A549 (cell line): Measurements from ENCODE around the gene HNF1B.

Experiments used
- CHD2 ChIP-seq: fragments of 150-350 bp; IDR thresholded peaks from 2 replicates; pipeline ENCODE4 v1.6.1; 2014; ENCODE audit warnings: low read length; ENCODE audit not compliant: partially characterized antibody
- MAZ ChIP-seq: fragments of 150-350 bp; IDR thresholded peaks from 2 replicates; pipeline ENCODE4 v1.6.1; 2014; ENCODE audit warnings: antibody characterized with exemption, low read depth, low read length, borderline replicate concordance
- POLR2A ChIP-seq: IDR thresholded peaks from 2 replicates; pipeline ENCODE4 v1.6.1; 2012; ENCODE audit warnings: mild to moderate bottlenecking, low read length
- TF ChIP-seq, protein P1 (sequence below): fragments of >200 bp; sonication (Bioruptor Twin); formaldehyde crosslinking; IDR thresholded peaks from 3 replicates; pipeline ENCODE4 v1.5.1; 2016

DNA sequence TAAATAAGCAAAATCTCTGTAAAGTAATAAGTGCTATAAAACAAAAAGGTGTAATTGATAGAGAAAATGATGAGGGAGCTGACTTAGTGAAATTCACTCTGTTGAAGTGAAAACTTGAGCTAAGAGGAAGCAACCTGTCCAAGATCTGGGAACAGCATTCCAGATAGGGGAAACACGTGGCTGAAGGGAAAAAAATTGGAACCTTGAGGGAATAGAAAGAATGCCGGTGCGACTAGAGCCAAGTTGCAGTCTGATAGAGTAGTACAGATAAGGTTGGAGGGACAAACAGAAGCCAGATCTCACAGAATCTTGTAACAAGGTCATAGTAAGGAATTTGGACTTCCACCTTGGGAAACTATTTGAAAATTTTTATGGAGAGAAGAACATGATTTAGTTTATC lies 101.0 kb downstream of the HNF1B start:
- TF ChIP-seq, protein P1, sequence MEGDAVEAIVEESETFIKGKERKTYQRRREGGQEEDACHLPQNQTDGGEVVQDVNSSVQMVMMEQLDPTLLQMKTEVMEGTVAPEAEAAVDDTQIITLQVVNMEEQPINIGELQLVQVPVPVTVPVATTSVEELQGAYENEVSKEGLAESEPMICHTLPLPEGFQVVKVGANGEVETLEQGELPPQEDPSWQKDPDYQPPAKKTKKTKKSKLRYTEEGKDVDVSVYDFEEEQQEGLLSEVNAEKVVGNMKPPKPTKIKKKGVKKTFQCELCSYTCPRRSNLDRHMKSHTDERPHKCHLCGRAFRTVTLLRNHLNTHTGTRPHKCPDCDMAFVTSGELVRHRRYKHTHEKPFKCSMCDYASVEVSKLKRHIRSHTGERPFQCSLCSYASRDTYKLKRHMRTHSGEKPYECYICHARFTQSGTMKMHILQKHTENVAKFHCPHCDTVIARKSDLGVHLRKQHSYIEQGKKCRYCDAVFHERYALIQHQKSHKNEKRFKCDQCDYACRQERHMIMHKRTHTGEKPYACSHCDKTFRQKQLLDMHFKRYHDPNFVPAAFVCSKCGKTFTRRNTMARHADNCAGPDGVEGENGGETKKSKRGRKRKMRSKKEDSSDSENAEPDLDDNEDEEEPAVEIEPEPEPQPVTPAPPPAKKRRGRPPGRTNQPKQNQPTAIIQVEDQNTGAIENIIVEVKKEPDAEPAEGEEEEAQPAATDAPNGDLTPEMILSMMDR = no peak
- TF ChIP-seq CHD2 = no peak
- no peak for TF ChIP-seq POLR2A
- no peak for TF ChIP-seq MAZ
